Smooth muscle cell (in vitro differentiated cells): ENCODE data around the gene GPC5. TPM values are rescaled to one million over a fixed set of nuclear protein-coding genes. Genes with fewer than 3 reads are reported as not detected.

Source experiments
- DNase-seq: peaks from one replicate; lab custom pipeline; 2025; ENCODE audit not compliant: unreplicated experiment; lab: John Stamatoyannopoulos, UW
- H2AFZ ChIP-seq: fragments of 200-600 bp; sonication (generic); 2 replicates; pipeline ENCODE4 v1.6.0; 2016; ENCODE audit warnings: antibody characterized with exemption, low read depth, mild to moderate bottlenecking
- H3F3A ChIP-seq: fragments of 200-600 bp; sonication (generic); 2 replicates; pipeline ENCODE4 v1.6.0; 2017; ENCODE audit warnings: antibody characterized with exemption, low read depth
- H3K27ac ChIP-seq: fragments of 200-600 bp; sonication (generic); 2 replicates; pipeline ENCODE4 v1.5.1; 2016; ENCODE audit warnings: low read depth, mild to moderate bottlenecking
- H3K27me3 ChIP-seq: fragments of 200-600 bp; sonication (generic); 2 replicates; pipeline ENCODE4 v1.6.1; 2016; ENCODE audit warnings: low read depth, mild to moderate bottlenecking
- H3K36me3 ChIP-seq: fragments of 200-600 bp; sonication (generic); 2 replicates; pipeline ENCODE4 v1.5.1; 2016; ENCODE audit warnings: low read depth
- H3K4me1 ChIP-seq: fragments of 200-600 bp; sonication (generic); 2 replicates; pipeline ENCODE4 v1.5.1; 2016; ENCODE audit warnings: low read depth
- H3K4me2 ChIP-seq: fragments of 200-600 bp; sonication (generic); 2 replicates; pipeline ENCODE4 v1.6.0; 2016; ENCODE audit warnings: mild to moderate bottlenecking
- H3K4me3 ChIP-seq: fragments of 200-600 bp; sonication (generic); 2 replicates; pipeline ENCODE4 v1.5.1; 2016; ENCODE audit warnings: mild to moderate bottlenecking
- H3K79me2 ChIP-seq: fragments of 200-600 bp; sonication (generic); 2 replicates; pipeline ENCODE4 v1.6.0; 2016; ENCODE audit warnings: low read depth, mild to moderate bottlenecking
- H3K9ac ChIP-seq: fragments of 200-600 bp; sonication (generic); 2 replicates; pipeline ENCODE4 v1.6.0; 2016; ENCODE audit warnings: low read depth
- H3K9me3 ChIP-seq: fragments of 200-600 bp; sonication (generic); replicated peaks from 2 replicates; pipeline ENCODE4 v1.5.1; 2016; ENCODE audit warnings: low read depth
- H4K20me1 ChIP-seq: fragments of 200-600 bp; sonication (generic); 2 replicates; pipeline ENCODE4 v1.6.0; 2016; ENCODE audit warnings: low read depth
- WGBS: methylation state at CpG from one replicate; pipeline ENCODE4 v1.1.7; 2016; ENCODE audit warnings: low lambda C conversion rate; 5-methylcytosine and 5-hydroxymethylcytosine counted together
- polyA plus RNA-seq: library from polyadenylated mRNA; unstranded; fragments of >200 nt; fragmentation: Nextera tagmentation; extraction: Ambion mirVana; gene quantifications from 2 replicates; pipeline ENCODE4 v1.2.1, GENCODE V29; 2016
- total RNA-seq: library from RNA; depleted of rRNA; stranded (reverse); fragments of >200 nt; gene quantifications from 2 replicates; pipeline ENCODE4 v1.2.3, GENCODE V29; 2014
- TF ChIP-seq, protein P1 (sequence below): fragments of 200-600 bp; sonication (generic); IDR thresholded peaks from 2 replicates; pipeline ENCODE4 v1.5.1; 2017; ENCODE audit warnings: borderline replicate concordance, mild to moderate bottlenecking, antibody characterized with exemption; ENCODE audit not compliant: insufficient read depth, poor library complexity, severe bottlenecking

Gene GPC5
- total and polyA plus RNA-seq, 2 experiments from 2014 or later, result 0.99 to 1.0 TPM

DNA sequence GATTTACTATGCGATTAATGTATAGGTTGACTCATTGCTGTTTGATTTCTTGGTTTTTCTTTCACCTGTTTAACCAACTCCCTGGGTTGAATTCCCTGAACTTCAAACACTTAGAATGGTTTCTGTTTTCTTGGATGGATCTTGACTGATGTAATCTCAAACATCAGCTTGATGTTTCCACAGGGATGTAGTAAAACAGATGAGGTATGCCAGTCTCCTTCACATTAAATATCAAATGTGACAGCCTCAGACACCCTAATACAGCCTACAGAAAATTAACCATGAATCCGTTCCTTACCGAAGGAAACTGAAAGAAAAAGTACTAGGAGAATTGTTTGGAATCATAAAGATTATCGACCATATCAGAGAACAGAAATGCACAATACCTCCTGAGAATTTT is 631.2 kb downstream of the GPC5 start:
- Histone ChIP-seq H4K20me1 (no peaks in the 10 kb centered on the region), H3K9ac (no peak overlapping the region), H3K4me1 (no peaks in the 10 kb centered on the region), H3K9me3 (no peaks in the 10 kb centered on the region), H3K27ac (no peak overlapping the region), H3K27me3 (no peaks in the 10 kb centered on the region), H2AFZ (no peak overlapping the region), H3F3A (no peaks in the 10 kb centered on the region), H3K4me2 (no peak overlapping the region), H3K79me2 (no peaks in the 10 kb centered on the region), H3K36me3 (no peaks in the 10 kb centered on the region), H3K4me3 (no peak overlapping the region)
- no peak for DNase-seq
- TF ChIP-seq, protein P1, sequence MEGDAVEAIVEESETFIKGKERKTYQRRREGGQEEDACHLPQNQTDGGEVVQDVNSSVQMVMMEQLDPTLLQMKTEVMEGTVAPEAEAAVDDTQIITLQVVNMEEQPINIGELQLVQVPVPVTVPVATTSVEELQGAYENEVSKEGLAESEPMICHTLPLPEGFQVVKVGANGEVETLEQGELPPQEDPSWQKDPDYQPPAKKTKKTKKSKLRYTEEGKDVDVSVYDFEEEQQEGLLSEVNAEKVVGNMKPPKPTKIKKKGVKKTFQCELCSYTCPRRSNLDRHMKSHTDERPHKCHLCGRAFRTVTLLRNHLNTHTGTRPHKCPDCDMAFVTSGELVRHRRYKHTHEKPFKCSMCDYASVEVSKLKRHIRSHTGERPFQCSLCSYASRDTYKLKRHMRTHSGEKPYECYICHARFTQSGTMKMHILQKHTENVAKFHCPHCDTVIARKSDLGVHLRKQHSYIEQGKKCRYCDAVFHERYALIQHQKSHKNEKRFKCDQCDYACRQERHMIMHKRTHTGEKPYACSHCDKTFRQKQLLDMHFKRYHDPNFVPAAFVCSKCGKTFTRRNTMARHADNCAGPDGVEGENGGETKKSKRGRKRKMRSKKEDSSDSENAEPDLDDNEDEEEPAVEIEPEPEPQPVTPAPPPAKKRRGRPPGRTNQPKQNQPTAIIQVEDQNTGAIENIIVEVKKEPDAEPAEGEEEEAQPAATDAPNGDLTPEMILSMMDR, result no peak
- WGBS, result 95% methylated on average over 4 of the region's 4 CpGs

DNA sequence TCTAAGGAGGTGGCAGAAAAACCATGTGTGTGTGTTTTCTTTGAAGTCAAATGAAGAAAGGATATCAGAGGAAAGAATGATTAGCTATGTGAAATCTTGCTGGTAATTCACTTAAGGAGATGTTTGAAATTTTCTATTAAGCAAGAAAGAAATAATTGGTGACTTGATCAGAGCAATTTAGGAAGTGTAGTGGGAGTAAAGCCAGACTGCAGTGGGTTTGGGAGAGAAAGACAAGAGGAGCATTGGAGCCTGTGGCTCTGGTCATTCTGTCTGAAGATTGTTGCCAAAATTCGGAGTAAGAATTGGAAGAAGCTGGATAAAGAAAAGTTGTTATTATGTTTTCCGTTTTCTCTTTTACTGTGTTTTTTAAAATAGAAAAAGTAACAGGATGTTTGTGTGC is 640.5 kb downstream of the GPC5 start:
- peaks cover 5% of the 10 kb centered on the region for H3K27me3 ChIP-seq
- no peaks in the 10 kb centered on the region for H3K36me3 ChIP-seq
- no peak overlapping the region for H3K27ac ChIP-seq
- H3K4me3 ChIP-seq, result no peak overlapping the region
- DNase-seq, result no peak
- H3K4me1 ChIP-seq, result no peaks in the 10 kb centered on the region
- WGBS, result 90% methylated on average over 2 of the region's 2 CpGs
- H3F3A ChIP-seq, result no peaks in the 10 kb centered on the region
- no peaks in the 10 kb centered on the region for H3K9me3 ChIP-seq
- no peaks in the 10 kb centered on the region for H4K20me1 ChIP-seq
- H2AFZ ChIP-seq, result no peak overlapping the region
- TF ChIP-seq, protein P1, result no peak
- H3K9ac ChIP-seq, result no peak overlapping the region
- no peak overlapping the region for H3K4me2 ChIP-seq
- H3K79me2 ChIP-seq, result no peaks in the 10 kb centered on the region

DNA sequence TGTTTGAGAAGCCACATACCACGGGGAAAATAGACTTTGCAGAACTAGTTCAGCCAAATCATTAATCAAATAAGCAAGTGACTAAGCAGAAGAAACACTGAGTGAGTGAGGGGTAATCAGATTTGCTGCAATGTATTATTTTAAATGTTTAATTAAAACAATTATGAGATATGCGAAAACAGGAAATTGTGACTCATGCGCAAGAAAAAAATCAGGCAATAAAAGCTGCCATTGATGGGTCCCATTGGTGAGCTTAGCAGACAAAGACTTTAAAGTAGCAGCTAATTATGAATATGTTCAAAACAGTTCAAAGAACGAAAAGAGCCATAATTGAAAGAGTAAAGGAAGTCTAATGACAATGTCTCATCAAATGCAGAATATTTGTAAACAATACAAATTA is 644.1 kb downstream of the GPC5 start:
- peaks cover 22% of the 10 kb centered on the region for H3K27me3 ChIP-seq
- H3K36me3 ChIP-seq, result no peaks in the 10 kb centered on the region
- H3K4me2 ChIP-seq, result no peak overlapping the region
- DNase-seq, result no peak
- H3K4me1 ChIP-seq, result no peaks in the 10 kb centered on the region
- no peaks in the 10 kb centered on the region for H3F3A ChIP-seq
- no peak overlapping the region for H3K9ac ChIP-seq
- no peaks in the 10 kb centered on the region for H3K9me3 ChIP-seq
- TF ChIP-seq, protein P1, result no peak
- H3K4me3 ChIP-seq, result no peak overlapping the region
- no peak overlapping the region for H2AFZ ChIP-seq
- no peaks in the 10 kb centered on the region for H3K79me2 ChIP-seq
- 82% methylated on average over 4 of the region's 4 CpGs for WGBS
- no peaks in the 10 kb centered on the region for H4K20me1 ChIP-seq
- H3K27ac ChIP-seq, result no peak overlapping the region

DNA sequence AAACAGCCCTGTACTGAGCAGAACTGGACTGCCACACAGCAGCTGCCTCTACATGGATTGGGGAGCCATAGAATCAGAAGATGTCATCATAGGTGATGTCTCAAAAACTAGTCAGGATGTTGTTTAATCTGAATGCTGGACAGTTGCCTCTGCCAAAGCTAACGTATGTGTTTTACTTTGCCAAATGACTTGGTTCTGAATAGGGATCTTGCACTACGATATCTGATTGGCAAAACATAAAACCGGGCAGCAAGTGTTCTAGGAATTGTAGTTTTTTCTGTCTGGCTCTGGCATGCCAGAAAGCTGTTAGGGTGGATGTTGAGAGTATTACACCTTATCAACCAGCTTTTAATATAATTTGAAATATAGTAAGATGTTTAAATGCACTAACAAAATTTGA is 645.9 kb downstream of the GPC5 start:
- H3K79me2 ChIP-seq, result no peaks in the 10 kb centered on the region
- H3K9ac ChIP-seq, result no peak overlapping the region
- no peak for DNase-seq
- no peak overlapping the region for H3K4me3 ChIP-seq
- H2AFZ ChIP-seq, result no peak overlapping the region
- no peaks in the 10 kb centered on the region for H3K9me3 ChIP-seq
- H3K27me3 ChIP-seq, result peaks cover 22% of the 10 kb centered on the region
- WGBS, result 82% methylated on average over 3 of the region's 3 CpGs
- H4K20me1 ChIP-seq, result no peaks in the 10 kb centered on the region
- TF ChIP-seq, protein P1, result no peak
- no peak overlapping the region for H3K4me2 ChIP-seq
- no peak overlapping the region for H3K27ac ChIP-seq
- no peaks in the 10 kb centered on the region for H3K4me1 ChIP-seq
- no peaks in the 10 kb centered on the region for H3F3A ChIP-seq
- no peaks in the 10 kb centered on the region for H3K36me3 ChIP-seq
